NCI-H2171 treated with DMSO at 0.1 percent for 48 hours (cell line): ENCODE data around the gene ANO5.
A peak's percentile ranks its signal among the peaks of the same experiment; 100 is the strongest.
"Not testable (repeated sequence)": the region's sequence is repeated elsewhere in the genome, so short reads cannot be mapped to it uniquely, and the experiment has no call there.

Experiments used
- DNase-seq: peaks from one replicate; lab custom pipeline; 2025; lab: John Stamatoyannopoulos, UW

Gene ANO5

GRCh38 chr11:22203281-22203680, 10.4 kb downstream of the ANO5 start:
- DNase-seq = no peak

- DNase-seq = no peak
Measured at GRCh38 chr11:22207162-22207561, 14.3 kb downstream of the ANO5 start.

DNA sequence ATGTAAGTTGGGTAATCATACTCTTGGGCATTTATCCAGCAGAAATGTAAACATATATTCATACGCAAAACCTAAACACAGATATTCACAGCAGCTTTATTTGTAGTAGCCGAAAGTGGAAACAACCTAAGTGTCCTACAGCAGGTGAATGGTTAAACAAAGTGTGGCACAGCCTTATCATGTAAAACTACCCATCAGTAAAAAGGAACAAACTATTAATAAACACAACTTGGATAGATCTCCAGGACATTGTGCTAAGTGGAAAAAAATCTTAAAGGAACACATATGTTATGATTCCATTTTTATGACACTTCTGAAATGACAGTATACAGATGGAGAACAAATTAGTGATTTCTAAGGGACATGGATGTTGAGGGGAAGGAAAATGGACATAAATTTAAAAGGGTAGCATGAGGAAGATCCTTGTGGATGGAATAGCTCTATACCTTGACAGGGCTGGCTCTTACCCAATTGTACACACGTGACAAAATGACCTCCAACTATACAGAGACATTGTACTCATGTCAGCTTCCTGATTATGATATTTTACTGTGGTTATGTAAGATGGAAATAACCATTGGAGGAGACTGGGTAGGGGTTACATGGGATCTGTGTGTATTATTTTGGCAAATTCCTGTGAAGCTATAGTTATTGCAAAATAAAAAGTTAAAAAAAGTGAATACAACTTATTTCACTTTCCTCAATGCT, 15.4 kb downstream of the ANO5 start:
- DNase-seq = no peak

GRCh38 chr11:22216940-22217339, 24.1 kb downstream of the ANO5 start:
- no peak for DNase-seq

GRCh38 chr11:22221143-22221542, 28.3 kb downstream of the ANO5 start:
- no peak for DNase-seq

- no peak for DNase-seq
Measured at GRCh38 chr11:22225190-22225589, 32.3 kb downstream of the ANO5 start.

- no peak for DNase-seq
Measured at GRCh38 chr11:22234743-22235142, 41.9 kb downstream of the ANO5 start.

DNA sequence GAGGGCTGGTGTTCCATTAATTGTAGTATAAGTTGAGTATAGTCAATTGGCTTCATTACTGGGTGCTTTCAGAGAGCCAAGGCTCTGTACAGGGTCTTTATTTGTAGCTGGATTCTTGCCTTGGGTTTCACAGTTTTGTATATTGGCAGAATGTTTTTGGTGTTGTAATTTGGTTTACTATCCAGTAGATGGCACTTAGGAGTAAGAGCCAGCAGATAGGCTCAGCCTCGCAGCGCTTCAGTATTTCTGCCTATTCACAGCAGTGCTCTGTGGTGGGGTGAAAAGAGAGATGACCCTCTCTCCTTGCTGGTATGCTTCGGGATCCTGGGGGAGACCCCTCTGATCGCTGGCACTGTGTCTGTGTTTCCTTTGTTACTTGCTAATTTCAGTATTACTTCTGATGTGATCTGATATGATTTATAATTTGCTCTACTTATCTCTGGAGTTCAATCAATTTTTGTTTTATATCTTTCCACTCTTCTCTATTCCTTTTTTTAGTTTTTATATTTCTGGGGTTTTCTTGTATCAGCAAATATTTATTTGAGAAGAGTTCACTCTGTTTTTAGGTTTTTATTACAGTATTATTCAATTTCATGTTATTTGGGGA, 52.2 kb downstream of the ANO5 start:
- DNase-seq = peak; percentile 80

GRCh38 chr11:22246992-22247391, 54.1 kb downstream of the ANO5 start:
- no peak for DNase-seq

GRCh38 chr11:22249871-22250270, 57.0 kb downstream of the ANO5 start:
- no peak for DNase-seq

GRCh38 chr11:22256876-22257275, 64.0 kb downstream of the ANO5 start:
- DNase-seq = no peak

DNA sequence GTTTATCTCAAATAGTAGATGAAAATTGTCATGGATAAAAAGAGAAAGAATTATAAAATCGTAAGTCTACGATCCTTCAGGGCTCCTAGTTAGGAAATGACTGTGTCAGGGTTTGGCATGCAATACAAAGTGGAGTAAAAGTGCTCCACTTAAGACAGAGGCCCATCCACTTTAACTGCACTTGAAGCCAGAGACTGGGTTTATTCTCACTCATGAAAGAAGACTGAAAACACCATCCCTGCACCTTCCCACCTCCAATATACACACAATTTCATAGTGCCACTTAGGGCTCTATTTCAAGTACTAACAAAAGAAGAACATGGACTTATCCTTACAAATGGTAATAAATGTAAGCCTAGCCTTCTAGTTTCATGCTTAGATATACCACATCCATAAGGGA, 70.7 kb downstream of the ANO5 start:
- no peak for DNase-seq

DNA sequence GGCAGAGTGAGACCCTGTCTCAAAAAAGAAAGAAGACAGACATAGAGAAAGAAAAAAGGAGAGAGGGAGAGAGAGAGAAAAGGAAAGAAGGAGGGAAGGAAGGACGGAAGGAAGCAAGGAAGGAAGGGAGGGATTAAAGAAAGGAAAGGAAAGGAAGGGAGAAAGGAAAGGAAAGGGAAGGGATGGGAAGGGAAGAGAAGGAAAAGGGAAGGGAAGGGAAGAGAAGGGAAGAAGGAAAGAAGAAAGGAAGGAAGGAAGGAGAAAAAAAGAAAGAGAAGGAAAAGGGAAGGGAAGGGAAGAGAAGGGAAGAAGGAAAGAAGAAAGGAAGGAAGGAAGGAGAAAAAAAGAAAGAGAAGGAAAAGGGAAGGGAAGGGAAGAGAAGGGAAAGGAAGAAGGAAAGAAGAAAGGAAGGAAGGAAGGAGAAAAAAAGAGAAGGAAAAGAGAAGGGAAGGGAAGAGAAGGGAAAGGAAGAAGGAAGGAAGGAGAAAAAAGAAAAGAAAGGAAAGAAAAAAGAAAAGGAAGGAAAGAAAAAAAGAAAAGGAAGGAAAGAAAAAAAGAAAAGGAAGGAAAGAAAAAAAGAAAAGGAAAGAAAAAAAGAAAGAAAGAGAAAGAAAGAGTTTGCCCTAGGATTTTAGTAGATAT, 76.2 kb downstream of the ANO5 start:
- DNase-seq = not testable (repeated sequence)

- no peak for DNase-seq
Measured at GRCh38 chr11:22273781-22274180, 80.9 kb downstream of the ANO5 start.

GRCh38 chr11:22275600-22275999, 82.7 kb downstream of the ANO5 start:
- no peak for DNase-seq

GRCh38 chr11:22276535-22276934, 83.7 kb downstream of the ANO5 start:
- DNase-seq = no peak

GRCh38 chr11:22284991-22285390, 92.1 kb downstream of the ANO5 start:
- not testable (repeated sequence) for DNase-seq

GRCh38 chr11:22302368-22302767, 109.5 kb downstream of the ANO5 start:
- DNase-seq = no peak

DNA sequence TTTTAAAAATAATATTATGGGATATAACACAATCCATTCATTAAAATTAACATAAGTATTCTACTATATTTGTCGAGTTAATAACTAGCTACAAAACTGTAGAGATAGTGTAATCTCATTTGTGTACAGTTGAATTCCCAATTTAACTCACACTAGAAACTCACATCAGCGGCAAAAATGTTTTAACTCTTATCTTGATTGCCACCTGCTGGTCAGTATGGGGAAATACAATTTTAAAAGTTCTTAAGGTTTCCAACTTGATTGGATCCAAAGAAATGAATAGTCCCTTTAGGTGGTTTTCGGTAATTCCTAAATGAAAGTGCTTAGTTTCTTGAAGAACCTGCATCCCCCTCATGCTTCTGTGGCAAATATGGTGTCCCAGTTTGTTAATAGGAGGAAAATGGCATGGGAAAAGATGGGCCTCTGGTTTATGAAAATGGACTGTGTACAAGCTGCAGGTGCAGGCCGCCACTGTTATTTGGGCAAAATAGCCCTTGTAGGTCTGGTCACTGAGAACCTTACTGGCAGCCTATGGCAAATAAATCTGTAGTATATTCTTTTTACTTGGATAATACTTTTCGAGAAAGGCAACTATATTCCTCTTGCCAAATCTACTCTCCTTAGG, 111.6 kb downstream of the ANO5 start:
- DNase-seq = peak; percentile 78

DNA sequence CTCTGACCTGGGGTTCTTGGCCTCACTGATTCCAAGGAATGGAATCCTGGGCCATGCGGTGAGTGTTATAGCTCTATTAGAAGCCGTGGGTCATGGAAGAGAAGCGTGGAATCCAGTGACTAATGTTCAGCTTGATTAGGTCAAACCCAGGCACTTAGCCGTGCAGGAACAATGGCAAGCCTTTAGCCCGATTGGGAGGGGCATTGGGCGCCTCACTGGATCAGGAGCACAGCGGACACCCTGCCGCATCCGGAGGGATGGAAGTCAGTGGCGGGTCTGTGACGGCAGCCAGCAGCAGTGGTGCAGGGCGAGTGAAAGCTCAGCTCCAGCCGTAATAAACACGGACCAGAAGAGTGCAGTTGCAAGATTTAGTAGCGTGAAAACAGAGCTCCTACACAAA, 124.8 kb downstream of the ANO5 start:
- DNase-seq = no peak

GRCh38 chr11:22331771-22332170, 138.9 kb downstream of the ANO5 start:
- no peak for DNase-seq
